NOMO-1 (cell line): Measurements from ENCODE around the gene SLC16A5.
"Not testable (repeated sequence)": the region's sequence is repeated elsewhere in the genome, so short reads cannot be mapped to it uniquely, and the experiment has no call there.

Experiments
- DNase-seq, 2 experiments: peaks; one replicate each; lab custom pipeline; 2025; ENCODE audit not compliant: unreplicated experiment in 2 of 2; lab: John Stamatoyannopoulos, UW

SLC16A5 gene

GRCh38 chr17:75131278-75132017, 43.7 kb downstream of the SLC16A5 start, which contains the start of gene NT5C:
Gene NT5C, minus strand, starts transcription at chr17:75131742. Its CDS starts 35 bp downstream, at chr17:75131707.
- peak; percentile 78 to 79 for DNase-seq

- not testable (repeated sequence) for DNase-seq
Measured at GRCh38 chr17:75132018-75133000, 44.6 kb downstream of the SLC16A5 start.

GRCh38 chr17:75133001-75133400, 45.2 kb downstream of the SLC16A5 start:
- DNase-seq = no peak

- not testable (repeated sequence) for DNase-seq
Measured at GRCh38 chr17:75133607-75134347, 46.0 kb downstream of the SLC16A5 start.

- DNase-seq = no peak
Measured at GRCh38 chr17:75135452-75135851, 47.7 kb downstream of the SLC16A5 start.

- DNase-seq = no peak
Measured at GRCh38 chr17:75135946-75136345, 48.2 kb downstream of the SLC16A5 start.

- DNase-seq = not testable (repeated sequence)
Measured at GRCh38 chr17:75137762-75138161, 50.0 kb downstream of the SLC16A5 start.

GRCh38 chr17:75138519-75138918, 50.8 kb downstream of the SLC16A5 start:
- no peak for DNase-seq

GRCh38 chr17:75142236-75142971, 54.6 kb downstream of the SLC16A5 start:
- DNase-seq = no peak

- no peak for DNase-seq
Measured at GRCh38 chr17:75144816-75145512, 57.2 kb downstream of the SLC16A5 start.

GRCh38 chr17:75146592-75146991, 58.8 kb downstream of the SLC16A5 start:
- peak in 1 of 2 experiments; percentile 5 for DNase-seq

- DNase-seq = peak in 1 of 2 experiments; percentile 9
Measured at GRCh38 chr17:75147878-75148546, 60.3 kb downstream of the SLC16A5 start.

GRCh38 chr17:75151930-75152329, 64.2 kb downstream of the SLC16A5 start:
- no peak for DNase-seq

- no peak for DNase-seq
Measured at GRCh38 chr17:75152523-75152921, 64.8 kb downstream of the SLC16A5 start.

- peak; percentile 62 to 75 for DNase-seq
Measured at GRCh38 chr17:75152922-75153779, 65.4 kb downstream of the SLC16A5 start.

- no peak for DNase-seq
Measured at GRCh38 chr17:75153780-75154194, 66.0 kb downstream of the SLC16A5 start.

- DNase-seq = peak; percentile 98 to 99
Measured at GRCh38 chr17:75154195-75155106, 66.7 kb downstream of the SLC16A5 start, which contains the start of gene JPT1. Gene JPT1, minus strand, starts transcription at chr17:75154512. Its CDS starts 115 bp downstream, at chr17:75154397.
